HEK293T (cell line): ENCODE results near the gene TXNL4B.

Source experiments
- ARNT ChIP-seq: fragments of 450-650 bp; IDR thresholded peaks from 2 replicates; pipeline ENCODE4 v1.6.1; 2017; ENCODE audit warnings: mild to moderate bottlenecking
- BHLHE40 ChIP-seq: fragments of 450-650 bp; IDR thresholded peaks from 2 replicates; pipeline ENCODE4 v1.6.1; 2016; ENCODE audit warnings: mild to moderate bottlenecking, moderate library complexity, borderline replicate concordance
- ELF4 ChIP-seq: fragments of 450-650 bp; IDR thresholded peaks from 2 replicates; pipeline ENCODE4 v1.6.1; 2017; ENCODE audit warnings: antibody characterized with exemption
- FOXA1 ChIP-seq: fragments of 450-650 bp; IDR thresholded peaks from 2 replicates; pipeline ENCODE4 v1.6.1; 2016; ENCODE audit warnings: mild to moderate bottlenecking
- FOXK2 ChIP-seq: fragments of 450-650 bp; IDR thresholded peaks from 2 replicates; pipeline ENCODE4 v1.6.1; 2016; ENCODE audit warnings: mild to moderate bottlenecking
- FOXM1 ChIP-seq: fragments of 450-650 bp; IDR thresholded peaks from 2 replicates; pipeline ENCODE4 v1.6.1; 2017; ENCODE audit warnings: mild to moderate bottlenecking, borderline replicate concordance
- HDGF ChIP-seq: fragments of 450-650 bp; IDR thresholded peaks from 2 replicates; pipeline ENCODE4 v1.6.1; 2017; ENCODE audit warnings: antibody characterized with exemption, borderline replicate concordance
- L3MBTL2 ChIP-seq: fragments of 450-650 bp; conservative IDR thresholded peaks from 2 replicates; pipeline ENCODE4 v1.6.1; 2016; ENCODE audit warnings: mild to moderate bottlenecking
- LEF1 ChIP-seq: fragments of 450-650 bp; IDR thresholded peaks from 2 replicates; pipeline ENCODE4 v1.6.1; 2017; ENCODE audit warnings: mild to moderate bottlenecking, borderline replicate concordance
- PKNOX1 ChIP-seq: fragments of 450-650 bp; IDR thresholded peaks from 2 replicates; pipeline ENCODE4 v1.6.1; 2016
- SP1 ChIP-seq: fragments of 450-650 bp; IDR thresholded peaks from 2 replicates; pipeline ENCODE4 v1.6.1; 2017
- SUZ12 ChIP-seq: fragments of 450-650 bp; IDR thresholded peaks from 2 replicates; pipeline ENCODE4 v1.6.1; 2016; ENCODE audit warnings: mild to moderate bottlenecking
- TARDBP ChIP-seq: fragments of 450-650 bp; IDR thresholded peaks from 2 replicates; pipeline ENCODE4 v1.6.1; 2016
- ZNF384 ChIP-seq: fragments of 450-650 bp; IDR thresholded peaks from 2 replicates; pipeline ENCODE4 v1.6.1; 2016

GRCh38 chr16:72043058-72043457 lies 50.4 kb downstream of the TXNL4B start:
- TF ChIP-seq FOXA1: no peak
- no peak for TF ChIP-seq ARNT
- TF ChIP-seq SP1: no peak
- TF ChIP-seq BHLHE40: no peak
- no peak for TF ChIP-seq L3MBTL2
- TF ChIP-seq HDGF: no peak
- TF ChIP-seq FOXK2: no peak
- TF ChIP-seq LEF1: no peak
- no peak for TF ChIP-seq ZNF384
- TF ChIP-seq FOXM1: no peak
- no peak for TF ChIP-seq PKNOX1
- TF ChIP-seq SUZ12: no peak
- no peak for TF ChIP-seq ELF4
- TF ChIP-seq TARDBP: no peak
